Fibroblast of skin of left quadriceps (primary cell): ENCODE measurements around the gene IRS1.

Source experiments
- DNase-seq, 2 experiments: peaks; one replicate each; pipeline ENCODE4 v3.0.0-alpha.2; 2013; ENCODE audit warnings: low read depth in 2 of 2

Gene IRS1

GRCh38 chr2:226825056-226825455 lies 25.4 kb upstream of the IRS1 start:
- no peak for DNase-seq

- DNase-seq: no peak
These were observed 19.3 kb upstream of the IRS1 start for GRCh38 chr2:226818930-226819329.

- DNase-seq: no peak
These were observed 13.6 kb upstream of the IRS1 start for GRCh38 chr2:226813148-226813701.

GRCh38 chr2:226803410-226803809 lies 3.8 kb upstream of the IRS1 start:
- DNase-seq: no peak

GRCh38 chr2:226802573-226802972 lies 3.0 kb upstream of the IRS1 start:
- DNase-seq: peak in 1 of 2 experiments; percentile 72

GRCh38 chr2:226800941-226801784 lies 1.5 kb upstream of the IRS1 start:
- no peak for DNase-seq

- no peak for DNase-seq
These were observed 638 bp upstream of the IRS1 start for GRCh38 chr2:226799976-226800940.

- DNase-seq: no peak
These were observed 1.0 kb downstream of the IRS1 start for GRCh38 chr2:226798422-226799210.

- no peak for DNase-seq
These were observed 1.6 kb downstream of the IRS1 start for GRCh38 chr2:226797989-226798421.

- DNase-seq: no peak
These were observed 2.2 kb downstream of the IRS1 start for GRCh38 chr2:226797289-226797988.

GRCh38 chr2:226796840-226797288 lies 2.8 kb downstream of the IRS1 start:
- no peak for DNase-seq

GRCh38 chr2:226796012-226796839 lies 3.4 kb downstream of the IRS1 start:
- DNase-seq: no peak

GRCh38 chr2:226795281-226796011 lies 4.2 kb downstream of the IRS1 start:
- DNase-seq: no peak

GRCh38 chr2:226794751-226795171 lies 4.9 kb downstream of the IRS1 start:
- DNase-seq: no peak

- DNase-seq: no peak
These were observed 5.4 kb downstream of the IRS1 start for GRCh38 chr2:226794196-226794661.

GRCh38 chr2:226793646-226794045 lies 6.0 kb downstream of the IRS1 start:
- DNase-seq: no peak

GRCh38 chr2:226792155-226792881 lies 7.3 kb downstream of the IRS1 start:
- DNase-seq: no peak

- peak in 1 of 2 experiments; percentile 64 for DNase-seq
These were observed 8.0 kb downstream of the IRS1 start for GRCh38 chr2:226791487-226792081.
